Psoas muscle (tissue), 8 donors: ENCODE data around the gene TYROBP. TPM values are rescaled to one million over a fixed set of nuclear protein-coding genes. Genes with fewer than 3 reads are reported as not detected.

Experiments used
- ATAC-seq, 4 donors: fragments of 200-7000 bp; cut with Tn5 transposase; one replicate each; pipeline ENCODE4 v1.9.1; 2020; ENCODE audit warnings: moderate library complexity in 3 of 4, mild to moderate bottlenecking in 2 of 4
- DNase-seq, 2 donors: peaks; one replicate each; pipeline ENCODE4 v3.0.0-alpha.2; 2020
- H3K27ac ChIP-seq: fragments of 200-600 bp; one replicate; pipeline ENCODE4 v1.8.0; 2022
- H3K27me3 ChIP-seq, 3 donors: fragments of 200-600 bp in 1 of 3; one replicate each; pipeline versions ENCODE4 v1.6.1 to v1.8.0; 2013 to 2022; ENCODE audit warnings: low read length in 2 of 3, mild to moderate bottlenecking in 2 of 3, moderate library complexity in 1 of 3; ENCODE audit not compliant: insufficient read depth in 3 of 3
- H3K36me3 ChIP-seq, 2 donors: fragments of 200-600 bp in 1 of 2; one replicate each; pipeline versions ENCODE4 v1.6.1 to v1.8.0; 2013 to 2022; ENCODE audit warnings: low read depth in 1 of 2, mild to moderate bottlenecking in 1 of 2, moderate library complexity in 1 of 2; ENCODE audit not compliant: insufficient read depth in 1 of 2
- H3K4me1 ChIP-seq: fragments of 200-600 bp; one replicate; pipeline ENCODE4 v1.8.0; 2022
- H3K4me3 ChIP-seq: fragments of 200-600 bp; one replicate; pipeline ENCODE4 v1.8.0; 2022; ENCODE audit warnings: mild to moderate bottlenecking
- H3K9me3 ChIP-seq: fragments of 200-600 bp; one replicate; pipeline ENCODE4 v1.8.0; 2022
- WGBS, 3 donors: extraction: QIAGEN DNeasy Blood & Tissue Kit; methylation state at CpG; one replicate each; pipeline versions ENCODE4 v1.1.6 to v1.1.7; 2013; 5-methylcytosine and 5-hydroxymethylcytosine counted together
- intact Hi-C, 2 donors: fragments of 100-400 bp; cut with DNase I; formaldehyde crosslinking; loops; one replicate each; pipeline versions ENCODE4 v1.11.0 to v1.14.2; 2022
- polyA plus RNA-seq, 3 donors: library from polyadenylated mRNA; stranded (reverse); fragments of 200-250 nt; gene quantifications; one replicate each; pipeline ENCODE4 v1.2.3, GENCODE V29; 2013
- total RNA-seq, 4 donors: library from RNA; stranded (reverse); fragmentation: NEBNext Ultra II Directional in 2 of 4; extraction: Animal tissue kit (Norgen Biotek cat#: 25700) in 2 of 4; gene quantifications; one replicate each; pipeline versions ENCODE4 v1.2.1 to v1.2.4, GENCODE V29; 2021 to 2023
- TF ChIP-seq, protein P1 (sequence below): fragments of 200-600 bp; IDR thresholded peaks from one replicate; pipeline ENCODE4 v1.8.0; 2022; ENCODE audit warnings: antibody characterized with exemption
- donor health status: healthy with polysubstance abuse.
- donor health status: DM: no; HTN: no; CAD: no; lungs with moderate emphysema.
- donor health status: Bipolar disorder and iron deficiency.
- donor health status: healthy.
- donor health status: DM: yes; HTN: yes; CAD: no.
- donor health status: DM: no; HTN: no; CAD: no.
- donor health status: DM: no; HTN: no; CAD: no.
- donor health status: DM: yes; HTN: yes; CAD: no.

The TYROBP gene
- total and polyA plus RNA-seq, 7 donors = 7.8 to 22.1 (median 11.9) TPM

DNA sequence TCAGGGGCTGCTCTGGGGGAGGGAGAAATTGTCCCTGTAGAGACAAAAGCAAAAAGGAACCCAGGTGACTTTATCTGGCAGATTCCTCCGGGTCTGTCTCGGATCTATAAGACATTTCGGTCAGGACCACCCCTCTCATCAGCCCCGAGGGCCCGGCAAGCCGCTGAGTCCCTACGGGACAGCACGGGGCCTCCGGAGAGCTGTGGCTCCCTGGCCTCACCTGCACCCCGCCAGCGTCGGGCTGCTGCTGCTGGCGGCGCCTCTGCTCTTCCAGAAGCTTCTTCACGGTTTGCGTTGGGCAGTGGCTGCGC, 9.6 kb downstream of the TYROBP start:
- no peak overlapping the region for H3K27ac ChIP-seq
- TF ChIP-seq, protein P1, sequence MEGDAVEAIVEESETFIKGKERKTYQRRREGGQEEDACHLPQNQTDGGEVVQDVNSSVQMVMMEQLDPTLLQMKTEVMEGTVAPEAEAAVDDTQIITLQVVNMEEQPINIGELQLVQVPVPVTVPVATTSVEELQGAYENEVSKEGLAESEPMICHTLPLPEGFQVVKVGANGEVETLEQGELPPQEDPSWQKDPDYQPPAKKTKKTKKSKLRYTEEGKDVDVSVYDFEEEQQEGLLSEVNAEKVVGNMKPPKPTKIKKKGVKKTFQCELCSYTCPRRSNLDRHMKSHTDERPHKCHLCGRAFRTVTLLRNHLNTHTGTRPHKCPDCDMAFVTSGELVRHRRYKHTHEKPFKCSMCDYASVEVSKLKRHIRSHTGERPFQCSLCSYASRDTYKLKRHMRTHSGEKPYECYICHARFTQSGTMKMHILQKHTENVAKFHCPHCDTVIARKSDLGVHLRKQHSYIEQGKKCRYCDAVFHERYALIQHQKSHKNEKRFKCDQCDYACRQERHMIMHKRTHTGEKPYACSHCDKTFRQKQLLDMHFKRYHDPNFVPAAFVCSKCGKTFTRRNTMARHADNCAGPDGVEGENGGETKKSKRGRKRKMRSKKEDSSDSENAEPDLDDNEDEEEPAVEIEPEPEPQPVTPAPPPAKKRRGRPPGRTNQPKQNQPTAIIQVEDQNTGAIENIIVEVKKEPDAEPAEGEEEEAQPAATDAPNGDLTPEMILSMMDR = no peak

DNA sequence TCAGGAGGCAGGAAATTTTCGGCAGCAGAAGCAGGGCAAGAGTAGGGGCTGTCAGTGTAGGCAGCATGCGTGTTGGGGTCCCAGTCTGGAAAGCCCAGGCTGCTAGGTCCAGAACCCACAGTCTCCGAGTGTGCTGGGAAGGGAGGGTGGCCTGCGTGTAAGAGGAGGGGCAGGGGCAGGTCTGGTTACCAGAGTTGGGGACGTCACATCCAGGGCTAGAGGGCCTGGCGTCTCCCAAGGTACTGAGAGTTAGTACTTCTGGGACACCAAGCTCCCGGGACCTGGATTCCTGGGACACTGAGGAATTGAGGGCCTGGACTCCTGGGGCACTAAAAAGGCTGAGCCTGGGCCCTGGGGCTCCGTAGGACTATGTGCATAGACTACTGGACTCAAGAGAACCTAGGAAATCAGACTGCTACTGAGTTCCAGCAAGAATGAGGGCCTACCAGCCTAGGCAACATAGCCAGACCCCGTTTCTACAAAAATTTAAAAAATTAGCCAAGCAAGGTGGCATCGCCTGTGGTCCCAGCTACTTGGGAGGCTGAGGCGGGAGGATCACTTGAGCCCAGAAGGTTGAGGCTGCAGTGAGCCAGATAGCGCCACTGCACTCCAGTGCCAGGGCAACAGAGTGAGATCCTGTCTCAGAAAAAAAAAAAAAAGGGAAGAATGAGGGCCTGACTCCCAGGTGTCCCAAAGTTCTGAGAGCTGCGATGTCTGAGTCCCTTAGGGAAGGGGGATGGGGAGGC, 10.2 kb downstream of the TYROBP start:
- WGBS, 3 donors = 86 to 91% (median 88%) methylated on average over 13 of the region's 13 CpGs
- intact Hi-C loops = no loop called here
- Histone ChIP-seq H3K9me3 (no peaks in the 10 kb centered on the region), H3K4me3 (peak overlapping the region; percentile 81), H3K27ac (no peak overlapping the region), H3K27me3 (peaks cover 0 to 4% (median 2%) of the 10 kb centered on the region in 3 donors), H3K36me3 (peaks cover 0 to 25% of the 10 kb centered on the region in 2 donors), H3K4me1 (peaks cover 7% of the 10 kb centered on the region)
- ATAC-seq (no peak), DNase-seq (no peak)
- TF ChIP-seq, protein P1 = no peak

More for the DNA sequence above, 9.6 kb downstream of the TYROBP start:
- ATAC-seq = peak in 1 of 4 donors; percentile 7
- H3K4me1 ChIP-seq = peaks cover 7% of the 10 kb centered on the region
- 13 to 21% (median 15%) methylated on average over 17 of the region's 17 CpGs for WGBS, 3 donors
- H3K36me3 ChIP-seq = peaks cover 0 to 22% of the 10 kb centered on the region in 2 donors
- intact Hi-C loops = no loop called here
- H3K27me3 ChIP-seq = peaks cover 0 to 4% (median 2%) of the 10 kb centered on the region in 3 donors
- H3K9me3 ChIP-seq = no peaks in the 10 kb centered on the region
- DNase-seq = no peak
- H3K4me3 ChIP-seq = peak overlapping the region; percentile 81

DNA sequence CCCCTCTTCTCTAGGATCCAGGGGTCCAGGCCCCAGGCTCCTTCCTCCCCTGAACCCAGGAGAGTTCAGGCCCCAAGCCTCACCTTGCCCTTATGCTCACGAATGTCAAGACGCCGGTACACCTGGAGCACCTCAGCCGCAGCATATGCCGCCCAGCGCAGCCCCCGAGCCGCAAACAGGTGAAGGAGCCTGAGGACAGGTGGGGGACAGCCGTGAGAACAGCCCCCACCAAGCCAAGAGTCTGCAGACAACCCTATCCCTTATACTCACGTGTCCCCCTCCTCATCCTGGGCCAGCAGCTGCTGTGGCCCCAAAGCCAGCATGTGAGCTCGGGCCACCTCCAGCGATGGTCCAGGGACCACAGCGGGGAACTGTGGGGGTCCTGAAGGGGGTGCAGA, 11.5 kb downstream of the TYROBP start:
- DNase-seq (no peak), ATAC-seq (no peak)
- Histone ChIP-seq H3K27ac (no peak overlapping the region), H3K9me3 (no peaks in the 10 kb centered on the region), H3K4me3 (no peak overlapping the region), H3K36me3 (peaks cover 0 to 29% of the 10 kb centered on the region in 2 donors), H3K4me1 (peaks cover 7% of the 10 kb centered on the region), H3K27me3 (peaks cover 0 to 4% (median 0%) of the 10 kb centered on the region in 3 donors)
- 91 to 94% (median 93%) methylated on average over 13 of the region's 13 CpGs for WGBS, 3 donors
- TF ChIP-seq, protein P1 = no peak
- intact Hi-C loops = no loop called here

DNA sequence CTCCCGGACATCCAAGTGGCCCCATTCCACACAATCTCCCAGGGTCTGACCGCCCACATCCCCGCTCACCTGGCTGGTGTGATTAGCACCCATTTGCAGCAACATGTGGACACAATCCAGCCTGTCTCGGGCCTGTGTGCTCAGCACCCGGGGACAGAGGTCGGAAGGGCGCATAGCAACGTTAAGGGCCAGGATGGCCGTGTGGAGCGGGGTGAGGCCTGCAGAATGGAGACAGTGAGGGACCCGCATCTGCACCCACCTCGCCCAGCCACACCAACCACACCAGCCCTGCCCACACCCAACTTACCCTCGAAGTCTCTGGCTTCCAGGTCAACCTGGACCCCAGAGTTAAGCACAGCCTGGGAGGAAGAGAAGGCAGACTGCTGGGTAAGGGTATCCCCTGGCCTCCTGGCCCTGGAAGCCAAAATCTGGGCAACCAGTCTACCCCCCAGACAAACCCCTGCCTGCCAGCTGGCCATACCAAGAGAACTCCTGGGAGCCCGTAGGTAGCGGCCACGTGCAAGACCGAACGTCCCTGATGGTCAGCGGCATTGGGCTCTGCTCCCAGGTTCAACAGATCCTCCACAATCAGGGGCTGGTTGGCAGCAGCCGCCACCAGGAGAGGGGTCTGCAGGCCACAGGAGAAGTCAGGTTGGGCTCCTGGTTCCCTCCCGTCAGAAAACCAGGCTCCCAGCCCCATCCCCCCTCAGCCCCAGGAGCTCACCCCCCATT, 12.0 kb downstream of the TYROBP start:
- intact Hi-C loops = no loop called here

More for the DNA sequence above, 12.0 kb downstream of the TYROBP start:
- H3K9me3 ChIP-seq = no peaks in the 10 kb centered on the region
- no peak overlapping the region for H3K4me3 ChIP-seq
- TF ChIP-seq, protein P1 = no peak
- DNase-seq (no peak), ATAC-seq (no peak)
- no peak overlapping the region for H3K27ac ChIP-seq
- H3K27me3 ChIP-seq = peaks cover 0 to 4% (median 0%) of the 10 kb centered on the region in 3 donors
- 87 to 91% (median 91%) methylated on average over 21 of the region's 21 CpGs for WGBS, 3 donors
- peaks cover 7% of the 10 kb centered on the region for H3K4me1 ChIP-seq
- H3K36me3 ChIP-seq = peaks cover 0 to 29% of the 10 kb centered on the region in 2 donors
